Measurements from ENCODE around the gene MXD1. TPM values are rescaled to one million over a fixed set of nuclear protein-coding genes. Genes with fewer than 3 reads are reported as not detected.

MXD1 gene
- total RNA-seq, 4 donors from 2014 or later = 11.7 to 154 (median 113) TPM

GRCh38 chr2:69979902-69980807 is 65.2 kb downstream of the MXD1 start:
- in situ Hi-C loops (cut with MboI; ENCODE audit: low pct_ligation_motif_present in 1 of 4, low pct_unique_long_range_greater_than_20kb in 1 of 4, low sequenced_read_pairs in 3 of 4) = no loop called here
- no peak for DNase-seq
- TF ChIP-seq CTCF (IDR thresholded peaks at IDR 0.05) (no peak), POLR2A (IDR thresholded peaks at IDR 0.05) (no peak), POLR2AphosphoS5 (IDR thresholded peaks at IDR 0.05) (no peak), EP300 (IDR thresholded peaks at IDR 0.05; ENCODE audit: low read depth) (no peak)
- H3K9me3 ChIP-seq = no peaks in the 10 kb centered on the region
- no peak overlapping the region for H3K27ac ChIP-seq
- no peaks in the 10 kb centered on the region for H3K27me3 ChIP-seq
- 73 to 81% methylated on average over 3 to 8 of the region's 8 CpGs for WGBS, 2 donors (ENCODE audit: low coverage in 1 of 2)
- no peak overlapping the region for H3K4me3 ChIP-seq
- intact Hi-C loops (cut with DNase I; ENCODE audit: low total_unique reads) = no loop called here
- H3K36me3 ChIP-seq = no peaks in the 10 kb centered on the region
- no peaks in the 10 kb centered on the region for H3K4me1 ChIP-seq

- Histone ChIP-seq H3K36me3 (no peaks in the 10 kb centered on the region), H3K4me3 (no peak overlapping the region), H3K4me1 (no peaks in the 10 kb centered on the region), H3K27me3 (no peaks in the 10 kb centered on the region), H3K9me3 (no peaks in the 10 kb centered on the region), H3K27ac (no peak overlapping the region)
- WGBS, 2 donors (ENCODE audit: low coverage in 1 of 2) = 83 to 98% methylated on average over 1 to 3 of the region's 3 CpGs
- in situ Hi-C loops (cut with MboI; ENCODE audit: low pct_ligation_motif_present in 1 of 4, low pct_unique_long_range_greater_than_20kb in 1 of 4, low sequenced_read_pairs in 3 of 4) (no loop called here), intact Hi-C loops (cut with DNase I; ENCODE audit: low total_unique reads) (no loop called here)
- no peak for DNase-seq
- TF ChIP-seq POLR2AphosphoS5 (IDR thresholded peaks at IDR 0.05) = no peak
- TF ChIP-seq EP300 (IDR thresholded peaks at IDR 0.05; ENCODE audit: low read depth) = no peak
- no peak for TF ChIP-seq CTCF (IDR thresholded peaks at IDR 0.05)
- no peak for TF ChIP-seq POLR2A (IDR thresholded peaks at IDR 0.05)
These were observed 68.6 kb downstream of the MXD1 start for GRCh38 chr2:69983392-69983966.

GRCh38 chr2:69985216-69985615 is 70.3 kb downstream of the MXD1 start:
- no peaks in the 10 kb centered on the region for H3K9me3 ChIP-seq
- 96 to 100% methylated on average over 2 to 3 of the region's 3 CpGs for WGBS, 2 donors (ENCODE audit: low coverage in 1 of 2)
- intact Hi-C loops (cut with DNase I; ENCODE audit: low total_unique reads) = no loop called here
- H3K36me3 ChIP-seq = no peaks in the 10 kb centered on the region
- no peaks in the 10 kb centered on the region for H3K27me3 ChIP-seq
- no peak for TF ChIP-seq POLR2AphosphoS5 (IDR thresholded peaks at IDR 0.05)
- no peak for TF ChIP-seq EP300 (IDR thresholded peaks at IDR 0.05; ENCODE audit: low read depth)
- no peak for TF ChIP-seq POLR2A (IDR thresholded peaks at IDR 0.05)
- TF ChIP-seq CTCF (IDR thresholded peaks at IDR 0.05) = no peak
- H3K4me3 ChIP-seq = no peak overlapping the region
- no peak for DNase-seq
- H3K4me1 ChIP-seq = peaks cover 0 to 14% (median 7%) of the 10 kb centered on the region in 4 donors
- in situ Hi-C loops (cut with MboI; ENCODE audit: low pct_ligation_motif_present in 1 of 4, low pct_unique_long_range_greater_than_20kb in 1 of 4, low sequenced_read_pairs in 3 of 4) = no loop called here
- no peak overlapping the region for H3K27ac ChIP-seq

- intact Hi-C loops (cut with DNase I; ENCODE audit: low total_unique reads) = no loop called here
- no peaks in the 10 kb centered on the region for H3K36me3 ChIP-seq
- no peak for TF ChIP-seq CTCF (IDR thresholded peaks at IDR 0.05)
- no peak for TF ChIP-seq POLR2A (IDR thresholded peaks at IDR 0.05)
- TF ChIP-seq POLR2AphosphoS5 (IDR thresholded peaks at IDR 0.05) = no peak
- TF ChIP-seq EP300 (IDR thresholded peaks at IDR 0.05; ENCODE audit: low read depth) = no peak
- no peak overlapping the region for H3K4me3 ChIP-seq
- peak; percentile 19 for DNase-seq
- 90 to 100% methylated on average over 2 to 10 of the region's 10 CpGs for WGBS, 2 donors (ENCODE audit: low coverage in 1 of 2)
- H3K27me3 ChIP-seq = no peaks in the 10 kb centered on the region
- H3K4me1 ChIP-seq = peaks cover 0 to 16% (median 7%) of the 10 kb centered on the region in 4 donors
- no peaks in the 10 kb centered on the region for H3K9me3 ChIP-seq
- in situ Hi-C loops (cut with MboI; ENCODE audit: low pct_ligation_motif_present in 1 of 4, low pct_unique_long_range_greater_than_20kb in 1 of 4, low sequenced_read_pairs in 3 of 4) = no loop called here
- no peak overlapping the region for H3K27ac ChIP-seq
These were observed 70.8 kb downstream of the MXD1 start for GRCh38 chr2:69985688-69986087.
